Measurements from ENCODE around the gene ELMO1. TPM values are rescaled to one million over a fixed set of nuclear protein-coding genes. Genes with fewer than 3 reads are reported as not detected.

ELMO1 gene
- polyA plus RNA-seq, 1 donor (not counting 4 experiments of a cell fraction or from before 2014, with no cell fraction given) = not detected

DNA sequence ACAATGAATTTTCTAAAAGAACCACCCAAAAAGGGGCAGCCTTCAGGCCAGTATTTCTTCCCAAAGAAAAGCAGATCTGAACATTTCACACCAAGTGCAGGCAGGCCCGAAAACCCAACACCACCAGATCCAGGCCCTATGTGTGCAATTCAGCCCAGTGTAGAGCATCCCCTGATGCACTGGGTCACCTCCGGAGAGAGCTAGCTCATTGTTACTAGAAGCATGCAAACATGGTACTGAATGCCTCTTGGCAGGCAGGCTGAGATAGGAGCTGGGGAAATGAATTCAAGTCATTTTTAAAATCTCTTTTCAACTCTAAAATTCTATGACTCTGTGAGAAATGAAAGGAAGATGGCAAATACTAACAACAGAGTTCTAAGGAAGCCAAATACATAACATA lies 174.8 kb downstream of the ELMO1 start:
- FAIRE-seq = no peak
- dilution Hi-C loops (cut with MboI; ENCODE audit: extremely low pct_ligation_motif_present, low sequenced_read_pairs) = no loop called here
- no peaks in the 10 kb centered on the region for H3K4me1 ChIP-seq (ENCODE audit: control insufficient read depth, extremely low read depth, insufficient read depth, low read length)
- no peak overlapping the region for H2AFZ ChIP-seq (ENCODE audit: control insufficient read depth, low read length)
- TF ChIP-seq EZH2 (IDR thresholded peaks at IDR 0.05; ENCODE audit: low read length) = no peak
- TF ChIP-seq, protein P1, sequence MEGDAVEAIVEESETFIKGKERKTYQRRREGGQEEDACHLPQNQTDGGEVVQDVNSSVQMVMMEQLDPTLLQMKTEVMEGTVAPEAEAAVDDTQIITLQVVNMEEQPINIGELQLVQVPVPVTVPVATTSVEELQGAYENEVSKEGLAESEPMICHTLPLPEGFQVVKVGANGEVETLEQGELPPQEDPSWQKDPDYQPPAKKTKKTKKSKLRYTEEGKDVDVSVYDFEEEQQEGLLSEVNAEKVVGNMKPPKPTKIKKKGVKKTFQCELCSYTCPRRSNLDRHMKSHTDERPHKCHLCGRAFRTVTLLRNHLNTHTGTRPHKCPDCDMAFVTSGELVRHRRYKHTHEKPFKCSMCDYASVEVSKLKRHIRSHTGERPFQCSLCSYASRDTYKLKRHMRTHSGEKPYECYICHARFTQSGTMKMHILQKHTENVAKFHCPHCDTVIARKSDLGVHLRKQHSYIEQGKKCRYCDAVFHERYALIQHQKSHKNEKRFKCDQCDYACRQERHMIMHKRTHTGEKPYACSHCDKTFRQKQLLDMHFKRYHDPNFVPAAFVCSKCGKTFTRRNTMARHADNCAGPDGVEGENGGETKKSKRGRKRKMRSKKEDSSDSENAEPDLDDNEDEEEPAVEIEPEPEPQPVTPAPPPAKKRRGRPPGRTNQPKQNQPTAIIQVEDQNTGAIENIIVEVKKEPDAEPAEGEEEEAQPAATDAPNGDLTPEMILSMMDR (optimal IDR thresholded peaks at IDR 0.05 in 1 of 3, IDR thresholded peaks at IDR 0.05 in 1 of 3, conservative IDR thresholded peaks at IDR 0.05 in 1 of 3; ENCODE audit: extremely low read depth in 1 of 3, insufficient read depth in 2 of 3, low read length in 3 of 3) = no peak
- no peaks in the 10 kb centered on the region for H3K9me3 ChIP-seq (ENCODE audit: control insufficient read depth, low read depth, low read length)
- no peaks in the 10 kb centered on the region for H4K20me1 ChIP-seq (ENCODE audit: control insufficient read depth, extremely low read depth, insufficient read depth, low read length)
- H3K27me3 ChIP-seq (ENCODE audit: control insufficient read depth, extremely low read depth, insufficient read depth, low read length) = no peaks in the 10 kb centered on the region
- no peak overlapping the region for H3K4me2 ChIP-seq (ENCODE audit: control insufficient read depth, extremely low read depth, insufficient read depth, low read depth, low read length)
- no peak overlapping the region for H3K27ac ChIP-seq (ENCODE audit: control insufficient read depth, insufficient read depth, low read length)
- no peak for DNase-seq (ENCODE audit: low read depth, low spot score)
- no peaks in the 10 kb centered on the region for H3K79me2 ChIP-seq (ENCODE audit: control insufficient read depth, insufficient read depth, low read length)
- no peaks in the 10 kb centered on the region for H3K36me3 ChIP-seq (ENCODE audit: control insufficient read depth in 2 of 2, extremely low read depth in 1 of 2, insufficient read depth in 2 of 2, low read length in 2 of 2)
- H3K4me3 ChIP-seq (ENCODE audit: control insufficient read depth in 2 of 3, extremely low read depth in 1 of 3, insufficient read depth in 2 of 3, low read depth in 1 of 3, low read length in 3 of 3) = no peak overlapping the region
- H3K9ac ChIP-seq (ENCODE audit: control insufficient read depth, extremely low read depth, insufficient read depth, low read length) = no peak overlapping the region
- no peaks in the 10 kb centered on the region for H3K9me1 ChIP-seq (ENCODE audit: control insufficient read depth, extremely low read depth, insufficient read depth, low read length)

DNA sequence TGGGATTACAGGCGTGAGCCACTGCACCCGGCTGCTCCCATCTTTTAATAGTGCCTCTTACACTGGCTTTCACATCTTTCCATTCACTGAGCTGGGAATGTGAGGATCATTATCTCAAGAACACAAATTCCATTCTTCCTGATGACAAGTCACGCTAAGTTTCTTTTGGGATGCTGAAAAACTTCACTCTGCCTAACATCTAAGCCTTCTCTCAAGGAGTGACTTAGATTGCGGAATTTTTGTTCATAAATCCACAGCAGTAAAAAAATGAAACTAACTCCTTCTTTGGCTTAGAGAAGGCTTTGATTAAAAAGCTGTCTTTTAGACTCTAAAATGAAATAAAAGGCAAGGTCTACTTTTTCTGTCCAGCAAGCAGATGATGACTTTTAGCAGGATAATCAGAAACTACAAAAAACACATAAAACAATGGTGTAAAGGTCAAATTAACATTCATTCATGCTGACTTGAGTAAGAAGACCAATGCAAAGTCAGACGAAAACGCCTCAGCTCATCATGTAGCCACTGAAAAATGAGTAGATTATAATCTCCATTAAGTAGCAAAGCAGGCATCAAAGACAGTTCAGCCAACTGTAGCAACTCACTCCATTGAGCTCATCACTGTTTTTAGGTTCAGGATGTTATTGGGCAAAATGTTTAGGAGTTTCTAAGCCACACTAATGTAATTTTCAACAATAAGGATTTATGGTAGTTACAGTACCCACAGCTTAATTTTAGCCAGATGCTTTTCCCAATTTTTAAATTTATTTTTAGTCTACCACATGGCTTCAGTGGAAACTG lies 178.8 kb downstream of the ELMO1 start:
- DNase-seq (ENCODE audit: low read depth, low spot score) = no peak
- no peaks in the 10 kb centered on the region for H3K9me3 ChIP-seq (ENCODE audit: control insufficient read depth, low read depth, low read length)
- no peak overlapping the region for H3K9ac ChIP-seq (ENCODE audit: control insufficient read depth, extremely low read depth, insufficient read depth, low read length)
- no peak for FAIRE-seq
- H4K20me1 ChIP-seq (ENCODE audit: control insufficient read depth, extremely low read depth, insufficient read depth, low read length) = no peaks in the 10 kb centered on the region
- TF ChIP-seq, protein P1 (optimal IDR thresholded peaks at IDR 0.05 in 1 of 3, IDR thresholded peaks at IDR 0.05 in 1 of 3, conservative IDR thresholded peaks at IDR 0.05 in 1 of 3; ENCODE audit: extremely low read depth in 1 of 3, insufficient read depth in 2 of 3, low read length in 3 of 3) = no peak
- no peak for TF ChIP-seq EZH2 (IDR thresholded peaks at IDR 0.05; ENCODE audit: low read length)
- no peaks in the 10 kb centered on the region for H3K9me1 ChIP-seq (ENCODE audit: control insufficient read depth, extremely low read depth, insufficient read depth, low read length)
- H3K36me3 ChIP-seq (ENCODE audit: control insufficient read depth in 2 of 2, extremely low read depth in 1 of 2, insufficient read depth in 2 of 2, low read length in 2 of 2) = no peaks in the 10 kb centered on the region
- no peak overlapping the region for H3K4me2 ChIP-seq (ENCODE audit: control insufficient read depth, extremely low read depth, insufficient read depth, low read depth, low read length)
- H3K4me1 ChIP-seq (ENCODE audit: control insufficient read depth, extremely low read depth, insufficient read depth, low read length) = no peaks in the 10 kb centered on the region
- no peak overlapping the region for H3K27ac ChIP-seq (ENCODE audit: control insufficient read depth, insufficient read depth, low read length)
- no peak overlapping the region for H3K4me3 ChIP-seq (ENCODE audit: control insufficient read depth in 2 of 3, extremely low read depth in 1 of 3, insufficient read depth in 2 of 3, low read depth in 1 of 3, low read length in 3 of 3)
- no peaks in the 10 kb centered on the region for H3K27me3 ChIP-seq (ENCODE audit: control insufficient read depth, extremely low read depth, insufficient read depth, low read length)
- dilution Hi-C loops (cut with MboI; ENCODE audit: extremely low pct_ligation_motif_present, low sequenced_read_pairs) = no loop called here
- no peak overlapping the region for H2AFZ ChIP-seq (ENCODE audit: control insufficient read depth, low read length)
- no peaks in the 10 kb centered on the region for H3K79me2 ChIP-seq (ENCODE audit: control insufficient read depth, insufficient read depth, low read length)

Data from keratinocyte (primary cell).